T-helper 22 cell (primary cell): ENCODE measurements around the gene PCBP4.

Experiments
- DNase-seq: peaks from one replicate; pipeline ENCODE4 v3.0.0-alpha.2; 2020; ENCODE audit warnings: low read depth

Gene PCBP4

GRCh38 chr3:51955175-51955892, 11.9 kb downstream of the PCBP4 start, which contains the start of gene GPR62:
GPR62 (plus strand) TSS chr3:51955381; CDS start chr3:51955653, 272 bp downstream.
- no peak for DNase-seq

- DNase-seq: no peak
Measured at GRCh38 chr3:51954713-51955112, 12.5 kb downstream of the PCBP4 start.

- no peak for DNase-seq
Measured at GRCh38 chr3:51954105-51954504, 13.1 kb downstream of the PCBP4 start.

DNA sequence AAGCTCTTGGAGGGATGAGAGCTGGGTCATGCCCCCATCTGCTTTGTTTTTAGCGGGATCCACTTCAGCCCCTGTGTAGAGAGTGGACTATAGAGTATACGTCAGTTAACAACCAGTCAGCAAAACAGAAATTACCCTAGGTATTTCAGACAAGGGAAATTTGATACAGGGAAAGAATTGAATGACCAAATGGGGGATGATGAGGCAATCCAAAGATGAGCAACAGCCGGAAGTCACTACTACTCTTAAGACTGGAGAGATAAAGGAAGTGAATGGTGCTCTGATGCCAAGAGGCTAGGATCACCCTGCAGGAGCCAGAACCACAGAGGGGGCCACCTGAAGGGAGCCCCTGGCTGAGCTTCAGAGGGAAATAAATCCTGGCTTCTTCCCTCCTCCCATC, 13.8 kb downstream of the PCBP4 start:
- DNase-seq: no peak

- no peak for DNase-seq
Measured at GRCh38 chr3:51950899-51951298, 16.4 kb downstream of the PCBP4 start.

GRCh38 chr3:51949121-51949520, 18.1 kb downstream of the PCBP4 start:
- no peak for DNase-seq

DNA sequence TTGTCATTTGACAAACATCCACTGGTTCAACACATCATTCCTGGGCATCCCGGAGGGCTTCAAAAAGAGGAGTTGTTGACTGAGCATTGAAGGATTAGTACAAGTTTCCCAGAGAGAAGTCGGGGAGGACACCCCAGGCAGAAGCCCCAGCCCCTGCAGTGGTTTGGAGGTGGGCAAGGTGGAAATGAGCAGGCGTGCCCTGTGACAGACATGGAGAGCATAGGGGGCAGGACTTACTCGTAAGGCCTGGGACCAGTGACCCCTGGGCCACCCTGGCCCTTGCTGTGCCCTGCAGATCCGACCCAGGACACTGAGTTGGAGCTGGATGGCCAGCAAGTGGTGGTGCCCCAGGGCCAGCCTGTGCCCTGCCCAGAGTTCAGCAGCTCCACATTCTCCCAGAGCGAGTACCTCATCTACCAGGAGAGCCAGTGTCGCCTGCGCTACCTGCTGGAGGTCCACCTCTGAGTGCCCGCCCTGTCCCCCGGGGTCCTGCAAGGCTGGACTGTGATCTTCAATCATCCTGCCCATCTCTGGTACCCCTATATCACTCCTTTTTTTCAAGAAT, 19.2 kb downstream of the PCBP4 start:
- DNase-seq: no peak

GRCh38 chr3:51947215-51947900, 19.9 kb downstream of the PCBP4 start:
- no peak for DNase-seq

DNA sequence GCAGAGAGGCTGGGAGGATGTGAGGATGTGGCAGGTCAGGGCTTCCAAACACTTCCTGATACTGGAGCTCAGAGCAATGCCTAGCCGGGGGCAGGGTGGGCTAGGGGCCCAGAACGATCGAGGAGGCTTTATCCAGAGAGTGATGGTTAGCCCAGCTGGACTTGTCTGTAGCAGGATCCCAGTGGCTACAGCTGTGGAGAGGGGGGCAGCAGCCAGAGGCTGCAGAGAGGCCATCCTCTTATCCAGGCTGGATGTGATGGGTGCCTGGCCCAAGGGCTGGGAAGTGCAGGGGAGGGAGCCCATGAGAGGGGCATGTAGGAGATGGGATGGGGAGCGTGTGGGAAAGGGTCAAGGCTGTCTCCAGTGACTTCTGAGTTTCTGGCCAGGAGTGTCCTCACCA, 20.5 kb downstream of the PCBP4 start:
- no peak for DNase-seq

GRCh38 chr3:51945926-51946705, 21.1 kb downstream of the PCBP4 start:
- no peak for DNase-seq

DNA sequence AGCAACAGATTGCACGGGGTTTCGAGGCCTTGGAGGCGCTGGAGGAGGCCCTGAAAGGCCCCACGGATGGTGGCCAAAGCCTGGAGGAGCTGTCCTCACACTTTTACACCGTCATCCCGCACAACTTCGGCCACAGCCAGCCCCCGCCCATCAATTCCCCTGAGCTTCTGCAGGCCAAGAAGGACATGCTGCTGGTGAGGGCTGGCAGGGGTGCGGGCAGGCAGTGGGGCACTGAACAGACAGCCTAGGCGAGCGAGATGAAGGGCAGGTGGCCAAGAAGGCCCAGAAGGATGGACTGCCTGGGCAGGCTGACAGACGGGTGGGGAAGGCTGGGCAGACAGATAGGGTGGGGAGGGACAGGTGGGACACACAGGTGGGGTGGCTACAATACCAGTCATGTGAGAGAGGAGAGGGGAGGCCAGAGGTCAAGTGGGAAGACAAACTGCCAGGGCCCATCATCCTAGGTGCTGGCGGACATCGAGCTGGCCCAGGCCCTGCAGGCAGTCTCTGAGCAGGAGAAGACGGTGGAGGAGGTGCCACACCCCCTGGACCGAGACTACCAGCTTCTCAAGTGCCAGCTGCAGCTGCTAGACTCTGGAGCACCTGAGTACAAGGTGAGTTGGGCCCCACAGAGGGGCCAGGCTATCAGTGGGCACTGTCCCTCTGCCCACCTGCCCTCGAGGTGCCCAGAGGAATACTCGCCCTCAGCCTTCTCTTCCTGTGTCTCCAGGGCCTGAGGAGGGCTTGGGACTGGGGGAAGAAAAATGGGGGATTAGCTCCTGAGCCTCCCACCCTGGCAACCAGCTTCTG, 22.0 kb downstream of the PCBP4 start:
- no peak for DNase-seq

GRCh38 chr3:51944451-51945021, 22.7 kb downstream of the PCBP4 start:
- no peak for DNase-seq

DNA sequence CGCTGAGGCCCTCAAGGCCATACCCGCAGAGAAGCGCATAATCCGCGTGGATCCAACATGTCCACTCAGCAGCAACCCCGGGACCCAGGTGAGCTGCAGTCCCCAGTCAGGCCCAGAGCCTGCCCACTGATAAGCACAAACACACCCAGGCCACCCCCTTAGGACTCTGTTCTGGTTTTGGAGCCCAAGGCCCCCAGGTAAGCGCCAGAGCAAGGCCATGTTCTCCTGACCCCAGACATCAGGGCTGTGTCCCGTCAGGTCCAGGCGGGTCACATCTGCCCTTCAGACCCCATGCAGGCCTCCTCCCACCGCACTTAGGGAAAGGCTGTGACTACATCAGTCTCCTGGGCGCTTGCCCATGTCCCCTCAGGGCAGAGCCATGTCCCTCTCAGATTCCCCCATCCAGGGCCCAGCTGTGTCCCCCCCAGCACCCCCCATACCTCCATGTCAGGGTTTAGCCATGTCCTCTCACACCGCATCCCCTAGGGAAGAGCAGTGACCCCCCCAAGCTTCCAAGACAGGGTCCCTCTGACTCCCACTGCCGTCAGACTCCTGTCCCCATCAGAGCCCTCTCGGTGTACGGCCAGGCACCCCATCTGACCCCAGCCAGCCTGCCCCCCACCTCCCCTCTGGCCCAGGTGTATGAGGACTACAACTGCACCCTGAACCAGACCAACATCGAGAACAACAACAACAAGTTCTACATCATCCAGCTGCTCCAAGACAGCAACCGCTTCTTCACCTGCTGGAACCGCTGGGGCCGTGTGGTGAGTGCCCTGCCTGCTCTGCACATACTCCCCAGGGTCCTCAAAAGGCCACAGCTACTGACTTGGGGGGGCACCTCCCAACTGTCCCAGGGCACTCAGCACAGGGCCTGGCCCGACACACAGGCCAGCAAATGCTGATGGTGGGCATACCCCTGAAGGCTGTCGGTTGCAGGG, 23.5 kb downstream of the PCBP4 start:
- no peak for DNase-seq

DNA sequence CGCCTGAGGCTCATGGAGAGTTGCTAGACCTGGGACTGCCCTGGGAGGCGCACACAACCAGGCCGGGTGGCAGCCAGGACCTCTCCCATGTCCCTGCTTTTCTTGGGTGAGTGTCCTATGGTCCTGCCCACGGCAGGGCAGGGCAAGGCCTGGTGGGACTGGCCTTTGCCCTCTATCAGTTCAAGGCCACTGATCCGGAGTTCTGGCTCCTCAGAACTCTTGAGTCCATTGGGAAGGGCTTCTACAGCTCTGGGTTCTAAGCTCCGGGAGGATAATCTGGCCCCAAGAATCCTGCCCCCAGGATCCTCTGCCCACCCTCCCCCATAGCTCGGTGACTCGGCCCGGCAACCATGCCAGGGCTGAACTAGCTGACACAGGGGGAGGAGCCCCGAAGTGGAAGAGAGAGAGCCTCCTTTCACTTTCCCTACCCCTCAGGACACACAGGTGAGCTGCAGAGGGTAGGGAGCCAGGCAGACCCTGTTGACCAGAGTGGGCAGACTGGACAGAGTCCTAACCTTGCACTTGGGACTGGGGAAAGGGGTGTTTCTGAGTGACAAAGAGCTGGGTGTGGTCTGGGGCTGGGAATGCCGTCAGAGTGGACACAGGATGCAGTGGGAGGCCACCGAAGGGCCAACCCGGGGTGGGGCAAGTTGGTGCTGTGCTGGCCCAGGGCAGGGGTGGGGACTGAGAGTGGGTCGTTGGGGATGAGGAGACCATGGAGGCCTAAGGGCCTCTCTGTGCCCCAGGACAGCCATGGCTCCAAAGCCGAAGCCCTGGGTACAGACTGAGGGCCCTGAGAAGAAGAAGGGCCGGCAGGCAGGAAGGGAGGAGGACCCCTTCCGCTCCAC, 24.4 kb downstream of the PCBP4 start:
- no peak for DNase-seq

DNA sequence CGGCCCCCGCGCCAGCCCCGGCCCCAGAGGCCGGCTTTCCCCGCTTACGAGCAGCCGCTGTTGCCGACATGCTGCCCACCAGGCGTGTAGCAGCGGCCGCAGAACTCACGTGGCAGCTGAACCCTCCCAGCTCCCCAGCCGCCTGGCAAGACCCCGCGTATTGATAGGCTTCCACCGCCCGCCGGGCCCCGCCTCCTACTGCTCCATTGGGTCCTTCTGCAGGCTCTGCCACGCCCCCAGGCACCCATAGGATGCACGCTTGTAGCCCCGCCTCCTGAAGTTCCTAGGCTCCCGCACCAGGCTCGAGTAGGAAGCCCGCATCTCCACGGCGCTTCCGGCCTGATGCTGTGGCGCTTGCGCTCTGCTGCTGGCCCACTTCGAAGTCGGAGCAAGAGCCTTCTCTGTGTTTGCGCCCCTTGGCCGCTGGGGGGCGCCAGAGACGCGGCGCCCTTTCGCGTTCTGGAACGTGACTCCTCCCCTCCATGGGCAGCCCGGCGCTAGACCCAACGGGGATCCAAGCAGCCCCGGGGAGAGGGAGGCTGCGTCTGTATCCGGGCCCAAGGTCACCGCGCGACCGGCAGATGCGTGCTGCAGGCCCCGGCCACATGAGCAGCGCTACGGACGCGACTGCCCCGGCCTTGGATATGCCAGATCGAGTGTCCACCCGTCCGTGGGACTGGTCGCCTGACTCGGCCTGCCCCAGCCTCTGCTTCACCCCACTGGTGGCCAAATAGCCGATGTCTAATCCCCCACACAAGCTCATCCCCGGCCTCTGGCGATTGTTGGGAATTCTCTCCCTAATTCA, 25.3 kb downstream of the PCBP4 start, which contains the start of the genes PARP3 and RRP9:
TSS of gene PARP3 (plus strand) at position 566 of the 805 bp plus-strand sequence. CDS start 993 bp downstream, outside the sequence.
TSS of gene RRP9 (minus strand) at position 107 of the 805 bp plus-strand sequence. CDS start at position 70, 37 bp downstream.
- DNase-seq: peak; percentile 100

DNA sequence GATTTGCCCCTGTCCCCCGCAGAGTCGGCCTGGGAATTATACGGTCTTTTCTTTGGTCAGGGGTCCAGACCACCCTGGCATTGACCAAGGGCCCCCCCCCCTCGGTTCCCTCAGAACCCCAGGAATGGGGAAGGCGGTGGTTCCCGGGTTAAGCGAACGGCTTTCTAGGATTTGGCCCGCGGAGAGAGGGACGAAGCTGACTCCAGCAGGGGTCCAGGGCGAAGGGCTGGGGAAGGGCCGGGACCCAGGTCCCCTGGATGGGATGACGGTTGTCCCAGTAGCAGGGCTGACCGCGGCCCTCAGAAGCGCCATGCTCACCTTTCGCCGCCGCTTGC, 25.8 kb downstream of the PCBP4 start:
- no peak for DNase-seq

DNA sequence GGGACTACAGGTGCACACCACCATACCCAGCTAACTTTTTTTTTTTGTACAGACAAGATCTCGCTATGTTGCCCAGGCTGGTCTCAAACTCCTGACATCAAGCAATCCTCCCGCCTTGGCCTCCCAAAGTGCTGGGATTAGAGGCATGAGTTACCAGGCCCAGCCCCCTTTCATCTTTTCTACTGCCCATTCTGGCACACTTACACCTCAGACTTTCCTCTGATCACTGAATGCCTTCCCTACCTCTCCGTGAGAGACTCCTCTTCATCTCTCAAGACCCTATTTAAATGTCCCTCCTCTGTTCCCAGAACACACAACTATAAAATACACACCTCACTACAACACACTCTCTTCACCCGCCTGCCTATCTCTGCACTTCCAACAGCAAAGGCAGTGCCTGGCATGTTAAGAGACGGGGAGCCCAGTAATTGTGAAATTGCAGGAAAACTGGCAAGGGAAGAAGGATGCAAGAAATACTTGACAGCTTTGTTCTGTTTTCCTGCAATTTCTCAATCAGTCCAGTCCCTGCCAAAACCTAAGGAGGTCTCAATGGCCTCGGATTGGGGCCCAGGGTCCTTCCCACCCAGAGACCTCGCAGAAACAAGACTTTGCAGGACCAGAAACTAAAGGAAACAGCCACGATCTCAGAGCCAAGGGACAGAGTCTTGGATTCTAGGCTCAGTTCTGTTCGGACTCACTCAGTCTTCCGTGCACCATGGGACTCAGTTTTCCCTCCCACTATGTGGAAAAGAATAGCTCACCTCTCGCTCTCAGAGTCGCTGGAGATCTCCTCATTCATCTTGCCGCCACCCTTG, 26.4 kb downstream of the PCBP4 start:
- DNase-seq: no peak
